Mucosa of descending colon (tissue), 3 donors: ENCODE results near the gene PSMG1. TPM values are rescaled to one million over a fixed set of nuclear protein-coding genes. Genes with fewer than 3 reads are reported as not detected.

ENCODE experiments used
- ATAC-seq: fragments of 200-7000 bp; cut with Tn5 transposase; one replicate; pipeline ENCODE4 v1.9.1; 2020; ENCODE audit warnings: mild to moderate bottlenecking, moderate library complexity
- DNase-seq, 3 donors: peaks; one replicate each; pipeline ENCODE4 v3.0.0-alpha.2; 2020
- H3K36me3 ChIP-seq: fragments of 200-600 bp; one replicate; pipeline ENCODE4 v1.8.0; 2021; ENCODE audit warnings: low read depth, mild to moderate bottlenecking
- H3K4me1 ChIP-seq: fragments of 200-600 bp; one replicate; pipeline ENCODE4 v1.8.0; 2021; ENCODE audit warnings: low read depth, mild to moderate bottlenecking
- H3K4me3 ChIP-seq: fragments of 200-600 bp; one replicate; pipeline ENCODE4 v1.8.0; 2021; ENCODE audit warnings: mild to moderate bottlenecking
- H3K9me3 ChIP-seq: fragments of 200-600 bp; one replicate; pipeline ENCODE4 v1.8.0; 2021; ENCODE audit warnings: mild to moderate bottlenecking
- intact Hi-C, 2 donors: fragments of 100-400 bp; cut with DNase I in 1 of 2; cut with micrococcal nuclease in 1 of 2; formaldehyde crosslinking; loops; one replicate each; pipeline versions ENCODE4 v1.11.0 to v1.11.1; 2022; cut with DNase I, micrococcal nuclease
- total RNA-seq, 3 donors: library from RNA; stranded (reverse); fragmentation: NEBNext Ultra II Directional in 2 of 3; extraction: Animal tissue kit (Norgen Biotek cat#: 25700) in 2 of 3; gene quantifications; one replicate each; pipeline versions ENCODE4 v1.2.1 to v1.2.4, GENCODE V29; 2021 to 2023
- TF ChIP-seq, protein P1 (sequence below): fragments of 200-600 bp; IDR thresholded peaks from one replicate; pipeline ENCODE4 v1.8.0; 2022; ENCODE audit warnings: antibody characterized with exemption, mild to moderate bottlenecking
- donor health status: DM: no; HTN: no; CAD: no; lungs with moderate emphysema.
- donor health status: DM: no; HTN: no; CAD: no.
- donor health status: DM: no; HTN: yes; CAD: no.

Gene PSMG1
- total RNA-seq, 3 donors from 2014 or later = 24.3 to 48.1 (median 36.2) TPM

DNA sequence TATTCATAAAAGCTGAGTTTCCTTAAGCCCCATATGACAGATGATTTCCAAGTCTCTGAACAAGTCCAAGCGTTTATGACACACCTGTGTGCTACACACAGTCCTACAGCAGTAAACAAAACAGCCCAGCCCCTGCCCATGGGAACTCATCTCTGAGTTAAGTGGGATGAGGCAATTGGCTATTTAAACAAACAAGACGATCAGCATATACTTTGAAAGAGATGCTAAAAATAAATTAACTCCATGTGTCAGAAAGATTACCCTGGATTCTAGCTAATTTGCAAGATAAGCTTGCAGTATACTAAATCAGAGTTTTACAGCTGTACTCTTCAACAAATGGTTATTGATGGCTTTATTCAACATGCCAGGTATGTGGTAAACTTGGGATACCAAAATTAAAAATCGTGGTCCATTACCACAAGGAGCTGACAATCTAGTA, 7.0 kb downstream of the PSMG1 start:
- H3K4me1 ChIP-seq = no peaks in the 10 kb centered on the region
- TF ChIP-seq, protein P1, sequence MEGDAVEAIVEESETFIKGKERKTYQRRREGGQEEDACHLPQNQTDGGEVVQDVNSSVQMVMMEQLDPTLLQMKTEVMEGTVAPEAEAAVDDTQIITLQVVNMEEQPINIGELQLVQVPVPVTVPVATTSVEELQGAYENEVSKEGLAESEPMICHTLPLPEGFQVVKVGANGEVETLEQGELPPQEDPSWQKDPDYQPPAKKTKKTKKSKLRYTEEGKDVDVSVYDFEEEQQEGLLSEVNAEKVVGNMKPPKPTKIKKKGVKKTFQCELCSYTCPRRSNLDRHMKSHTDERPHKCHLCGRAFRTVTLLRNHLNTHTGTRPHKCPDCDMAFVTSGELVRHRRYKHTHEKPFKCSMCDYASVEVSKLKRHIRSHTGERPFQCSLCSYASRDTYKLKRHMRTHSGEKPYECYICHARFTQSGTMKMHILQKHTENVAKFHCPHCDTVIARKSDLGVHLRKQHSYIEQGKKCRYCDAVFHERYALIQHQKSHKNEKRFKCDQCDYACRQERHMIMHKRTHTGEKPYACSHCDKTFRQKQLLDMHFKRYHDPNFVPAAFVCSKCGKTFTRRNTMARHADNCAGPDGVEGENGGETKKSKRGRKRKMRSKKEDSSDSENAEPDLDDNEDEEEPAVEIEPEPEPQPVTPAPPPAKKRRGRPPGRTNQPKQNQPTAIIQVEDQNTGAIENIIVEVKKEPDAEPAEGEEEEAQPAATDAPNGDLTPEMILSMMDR = no peak
- no peak for ATAC-seq
- DNase-seq = no peak
- H3K9me3 ChIP-seq = no peaks in the 10 kb centered on the region
- no peaks in the 10 kb centered on the region for H3K36me3 ChIP-seq
- intact Hi-C loops = no loop called here
- H3K4me3 ChIP-seq = no peak overlapping the region

DNA sequence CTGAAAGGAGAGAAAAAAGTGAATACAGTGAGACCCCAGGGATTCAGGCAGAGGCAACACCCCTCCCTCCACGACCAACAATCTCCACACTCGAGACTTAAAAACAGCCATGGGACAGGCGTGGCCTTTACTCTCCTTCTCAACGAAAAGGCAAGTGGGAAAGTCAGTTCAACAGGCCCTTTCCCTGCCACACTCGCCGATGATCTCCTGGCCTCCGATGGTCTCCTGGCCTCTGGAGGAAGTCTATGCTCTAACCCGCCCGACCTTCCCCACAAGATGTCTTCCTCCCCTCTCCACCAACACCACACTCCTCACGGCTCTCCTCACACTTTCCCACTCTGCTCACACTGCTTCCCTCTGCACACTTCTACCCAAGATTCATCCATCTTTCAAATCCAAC, 7.6 kb downstream of the PSMG1 start:
- Histone ChIP-seq H3K9me3 (no peaks in the 10 kb centered on the region), H3K36me3 (no peaks in the 10 kb centered on the region), H3K4me3 (no peak overlapping the region), H3K4me1 (no peaks in the 10 kb centered on the region)
- intact Hi-C loops = no loop called here
- no peak for DNase-seq
- TF ChIP-seq, protein P1 = no peak
- no peak for ATAC-seq

GRCh38 chr21:39175154-39175553, 8.1 kb downstream of the PSMG1 start:
- DNase-seq (no peak), ATAC-seq (no peak)
- Histone ChIP-seq H3K36me3 (no peaks in the 10 kb centered on the region), H3K9me3 (no peaks in the 10 kb centered on the region), H3K4me3 (no peak overlapping the region), H3K4me1 (no peaks in the 10 kb centered on the region)
- TF ChIP-seq, protein P1 = peak; percentile 23
- intact Hi-C loops = no loop called here

GRCh38 chr21:39173716-39174680, 9.3 kb downstream of the PSMG1 start:
- H3K9me3 ChIP-seq = no peaks in the 10 kb centered on the region
- TF ChIP-seq, protein P1 = no peak
- no peaks in the 10 kb centered on the region for H3K36me3 ChIP-seq
- H3K4me3 ChIP-seq = no peak overlapping the region
- DNase-seq (no peak), ATAC-seq (no peak)
- intact Hi-C loops = no loop called here
- H3K4me1 ChIP-seq = no peaks in the 10 kb centered on the region

- intact Hi-C loops = no loop called here
- ATAC-seq (peak; percentile 84), DNase-seq (no peak)
- TF ChIP-seq, protein P1 = no peak
- H3K4me1 ChIP-seq = no peaks in the 10 kb centered on the region
- H3K9me3 ChIP-seq = no peaks in the 10 kb centered on the region
- H3K36me3 ChIP-seq = no peaks in the 10 kb centered on the region
- H3K4me3 ChIP-seq = no peak overlapping the region
These were observed 13.3 kb downstream of the PSMG1 start for GRCh38 chr21:39169906-39170305.
